Prostate gland (tissue), 2 donors: ENCODE measurements around the gene TNFRSF25. TPM values are rescaled to one million over a fixed set of nuclear protein-coding genes. Genes with fewer than 3 reads are reported as not detected.
A peak's percentile ranks its signal among the peaks of the same experiment; 100 is the strongest.

Experiments
- DNase-seq: peaks from one replicate; pipeline ENCODE4 v3.0.0-alpha.2; 2019; ENCODE audit warnings: low spot score
- H3K27ac ChIP-seq, 2 donors: fragments of 200-600 bp; sonication (generic); 2 replicates each; pipeline ENCODE4 v1.5.1; 2017 to 2019
- H3K27me3 ChIP-seq: fragments of 200-600 bp; sonication (generic); replicated peaks from 2 replicates; pipeline ENCODE4 v1.5.1; 2019; ENCODE audit not compliant: insufficient read depth
- H3K36me3 ChIP-seq, 2 donors: fragments of 200-600 bp; sonication (generic); 1 replicate in 1 of 2; 2 replicates in 1 of 2; pipeline versions ENCODE4 v1.5.1 to v1.8.1; 2017 to 2019
- H3K4me1 ChIP-seq: fragments of 200-600 bp; sonication (generic); replicated peaks from 2 replicates; pipeline ENCODE4 v1.5.1; 2019
- H3K4me3 ChIP-seq, 2 donors: fragments of 200-600 bp; sonication (generic); 2 replicates each; pipeline ENCODE4 v1.5.1; 2017 to 2019
- H3K9me3 ChIP-seq: fragments of 200-600 bp; sonication (generic); 2 replicates; pipeline ENCODE4 v1.5.1; 2017
- CTCF ChIP-seq, 4 experiments: fragments of 200-600 bp in 2 of 4; fragments of 450-650 bp in 2 of 4; sonication (generic) in 2 of 4; IDR thresholded peaks; 1 replicate in 3 of 4; 2 replicates in 1 of 4; pipeline ENCODE4 v1.5.1; 2016 to 2019; ENCODE audit warnings: antibody characterized with exemption in 4 of 4, mild to moderate bottlenecking in 2 of 4, moderate library complexity in 2 of 4
- POLR2A ChIP-seq: fragments of 450-650 bp; IDR thresholded peaks from one replicate; pipeline ENCODE4 v1.6.1; 2016; ENCODE audit warnings: antibody characterized with exemption, mild to moderate bottlenecking
- POLR2AphosphoS5 ChIP-seq: sonication (generic); formaldehyde crosslinking; IDR thresholded peaks from one replicate; pipeline ENCODE4 v1.6.1; 2017; ENCODE audit warnings: antibody characterized with exemption
- WGBS: methylation state at CpG from one replicate; pipeline ENCODE4 v1.1.5; 2018; 5-methylcytosine and 5-hydroxymethylcytosine counted together
- intact Hi-C: fragments of 100-400 bp; cut with DNase I; formaldehyde crosslinking; loops from one replicate; pipeline ENCODE4 v1.14.2; 2022
- microRNA-seq: library from miRNA; unstranded; fragments of <30 nt; microRNA quantifications from one replicate; pipeline ENCODE4, GENCODE V29; 2016
- small RNA-seq, 2 donors: library from RNA; depleted of rRNA; stranded (forward); fragments of <200 nt; gene quantifications; one replicate each; pipeline ENCODE3, GENCODE V24; 2016
- total RNA-seq, 2 donors: library from RNA; depleted of rRNA; stranded (reverse); fragments of >200 nt; gene quantifications; one replicate each; pipeline ENCODE4 v1.1.0, GENCODE V29; 2016

TNFRSF25 gene
- total RNA-seq, 2 donors from 2014 or later = 15.2 to 22.7 TPM

GRCh38 chr1:6416295-6416656 is 49.7 kb downstream of the TNFRSF25 start:
- DNase-seq = no peak
- intact Hi-C loops = no loop called here
- Histone ChIP-seq H3K4me3 (no peak overlapping the region), H3K27me3 (no peaks in the 10 kb centered on the region), H3K4me1 (peaks cover 10% of the 10 kb centered on the region), H3K27ac (no peak overlapping the region), H3K36me3 (no peaks in the 10 kb centered on the region), H3K9me3 (no peaks in the 10 kb centered on the region)
- 94% methylated on average over 8 of the region's 8 CpGs for WGBS
- TF ChIP-seq POLR2A (no peak), POLR2AphosphoS5 (no peak), CTCF (IDR thresholded peaks at IDR 0.05) (no peak)

- no peak overlapping the region for H3K4me3 ChIP-seq
- 23% methylated on average over 17 of the region's 17 CpGs for WGBS
- TF ChIP-seq CTCF (IDR thresholded peaks at IDR 0.05) = no peak
- peak; percentile 22 for TF ChIP-seq POLR2AphosphoS5
- no peak for TF ChIP-seq POLR2A
Measured at GRCh38 chr1:6414881-6415626, 50.9 kb downstream of the TNFRSF25 start.

GRCh38 chr1:6414443-6414844 is 51.5 kb downstream of the TNFRSF25 start:
- peak overlapping the region; percentile 17 to 62 for H3K27ac ChIP-seq
- DNase-seq = peak; percentile 39
- no peaks in the 10 kb centered on the region for H3K9me3 ChIP-seq
- no peak overlapping the region for H3K4me3 ChIP-seq
- 8% methylated on average over 14 of the region's 15 CpGs for WGBS
- TF ChIP-seq POLR2AphosphoS5 = no peak
- peak in 2 of 4 experiments; percentile 21 to 28 for TF ChIP-seq CTCF (IDR thresholded peaks at IDR 0.05)
- no peak for TF ChIP-seq POLR2A
- no peaks in the 10 kb centered on the region for H3K27me3 ChIP-seq
- H3K36me3 ChIP-seq = no peaks in the 10 kb centered on the region
- intact Hi-C loops = no loop called here
- peaks cover 7% of the 10 kb centered on the region for H3K4me1 ChIP-seq

More at GRCh38 chr1:6414881-6415626, 50.9 kb downstream of the TNFRSF25 start:
- H3K4me1 ChIP-seq = peaks cover 8% of the 10 kb centered on the region
- intact Hi-C loops = no loop called here
- no peaks in the 10 kb centered on the region for H3K27me3 ChIP-seq
- no peaks in the 10 kb centered on the region for H3K36me3 ChIP-seq
- H3K9me3 ChIP-seq = no peaks in the 10 kb centered on the region
- DNase-seq = no peak
- peak overlapping the region in 1 of 2 donors; percentile 62 for H3K27ac ChIP-seq

- H3K27ac ChIP-seq = peak overlapping the region in 1 of 2 donors; percentile 62
- no peaks in the 10 kb centered on the region for H3K4me1 ChIP-seq
- no peaks in the 10 kb centered on the region for H3K36me3 ChIP-seq
- no peaks in the 10 kb centered on the region for H3K27me3 ChIP-seq
- H3K4me3 ChIP-seq = no peak overlapping the region
- WGBS = 38% methylated on average over 6 of the region's 6 CpGs
- peak; percentile 63 for DNase-seq
- no peaks in the 10 kb centered on the region for H3K9me3 ChIP-seq
- TF ChIP-seq CTCF (IDR thresholded peaks at IDR 0.05) (no peak), POLR2A (no peak), POLR2AphosphoS5 (peak; percentile 91)
- intact Hi-C loops = no loop called here
Measured at GRCh38 chr1:6412896-6413295, 53.1 kb downstream of the TNFRSF25 start.

Small RNAs within 50 kb of the gene (microRNA-seq; reads per million reads assigned to microRNA genes)
- gene MIR4252 = not detected

Small RNAs within 50 kb of the gene (small RNA-seq; reads per million reads assigned to genes)
- 0 reads per million in 2 donors for gene MIR4252

Other genes with a start within 250 kb of the TNFRSF25 start
- 10 to 100 TPM; 54.2 to 58.3 TPM for gene ICMT, start 230.2 kb downstream of the TNFRSF25 start, total RNA-seq
- gene HES3, start 222.0 kb downstream of the TNFRSF25 start, total RNA-seq = not detected
- 1 to 10 TPM; 3.2 to 7.6 TPM for gene GPR153, start 205.1 kb downstream of the TNFRSF25 start, total RNA-seq
- 10 to 100 TPM; 16.9 to 24.9 TPM for gene ACOT7, start 72.4 kb downstream of the TNFRSF25 start, total RNA-seq
- 10 to 100 TPM in 1 of 2 donors, 1 to 10 TPM in 1; 2.2 to 13.4 TPM for gene HES2, start 46.3 kb downstream of the TNFRSF25 start, total RNA-seq
- 100 to 1,000 TPM in 1 of 2 donors, 10 to 100 TPM in 1; 19.7 to 257 TPM for gene ESPN, start 41.4 kb downstream of the TNFRSF25 start, total RNA-seq
- gene PLEKHG5, start 25.5 kb upstream of the TNFRSF25 start, total RNA-seq = 10 to 100 TPM; 11.6 to 21.4 TPM
- gene NOL9, start 88.3 kb upstream of the TNFRSF25 start, total RNA-seq = 10 to 100 TPM; 15.7 to 20.9 TPM
- 1 to 10 TPM in 1 of 2 donors, not detected in 1; 1.5 TPM for gene TAS1R1, start 89.1 kb upstream of the TNFRSF25 start, total RNA-seq
- 10 to 100 TPM; 41.3 to 51.0 TPM for gene ZBTB48, start 113.8 kb upstream of the TNFRSF25 start, total RNA-seq
- gene KLHL21, start 136.7 kb upstream of the TNFRSF25 start, total RNA-seq = 100 to 1,000 TPM in 1 of 2 donors, 10 to 100 TPM in 1; 67.1 to 111 TPM
- gene PHF13, start 147.6 kb upstream of the TNFRSF25 start, total RNA-seq = 10 to 100 TPM; 13.8 to 79.2 TPM
- 10 to 100 TPM; 37.6 to 42.1 TPM for gene THAP3, start 158.7 kb upstream of the TNFRSF25 start, total RNA-seq
- 10 to 100 TPM; 32.9 to 52.8 TPM for gene DNAJC11, start 235.6 kb upstream of the TNFRSF25 start, total RNA-seq